GM18507 (cell line): ENCODE data around the gene CTNNBIP1.

Experiments
- DNase-seq: peaks from one replicate; pipeline ENCODE4 v3.0.0; 2011; ENCODE audit warnings: low read depth; ENCODE audit not compliant: insufficient read length; ENCODE audit errors: extremely low spot score
- FAIRE-seq: peaks from 2 replicates; lab custom pipeline; 2011; peaks lifted over from hg19 to GRCh38; lab: Jason Lieb, UNC

The CTNNBIP1 gene

DNA sequence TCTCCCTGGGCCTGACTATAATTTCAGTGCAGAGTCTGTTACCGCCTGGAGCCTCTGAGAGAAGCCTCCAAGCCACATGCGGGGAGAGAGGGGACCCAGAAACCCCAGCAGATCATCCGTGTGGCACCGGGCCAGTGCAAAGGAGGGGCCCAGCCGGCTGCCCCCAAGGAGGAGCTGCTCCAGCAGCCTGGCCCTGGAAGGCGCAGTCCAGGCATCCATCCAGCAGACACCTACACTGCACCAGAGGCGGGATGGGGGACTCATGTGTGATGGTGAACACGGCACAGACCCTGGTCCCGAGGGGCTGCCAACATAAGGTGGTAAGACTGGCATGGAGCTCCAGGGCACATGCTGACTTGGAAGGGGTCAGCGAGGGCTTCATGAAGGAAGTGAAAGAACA lies 46.7 kb downstream of the CTNNBIP1 start:
- DNase-seq, result no peak
- no peak for FAIRE-seq

- FAIRE-seq, result no peak
- no peak for DNase-seq
Observed at GRCh38 chr1:9861360-9861759, 48.7 kb downstream of the CTNNBIP1 start.

DNA sequence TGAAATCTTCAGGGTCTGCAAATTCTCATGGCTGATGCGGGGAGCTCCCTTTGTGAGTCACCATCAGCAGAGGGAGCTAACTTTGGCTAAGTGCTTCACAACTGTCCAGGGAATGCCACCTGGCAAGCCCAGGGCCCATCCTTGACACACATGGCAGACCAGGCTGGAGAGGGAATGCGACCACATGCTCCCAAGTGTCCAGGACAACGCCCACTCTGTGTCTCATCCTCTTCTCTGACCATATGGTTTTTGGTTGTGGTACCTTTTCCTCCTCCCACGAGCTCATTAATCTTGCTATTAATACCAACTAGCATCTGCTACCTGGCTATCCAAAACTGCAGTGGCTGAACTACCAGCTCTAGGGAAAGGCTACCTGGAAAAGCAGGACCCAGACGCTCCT lies 49.2 kb downstream of the CTNNBIP1 start:
- FAIRE-seq, result no peak
- DNase-seq, result no peak

DNA sequence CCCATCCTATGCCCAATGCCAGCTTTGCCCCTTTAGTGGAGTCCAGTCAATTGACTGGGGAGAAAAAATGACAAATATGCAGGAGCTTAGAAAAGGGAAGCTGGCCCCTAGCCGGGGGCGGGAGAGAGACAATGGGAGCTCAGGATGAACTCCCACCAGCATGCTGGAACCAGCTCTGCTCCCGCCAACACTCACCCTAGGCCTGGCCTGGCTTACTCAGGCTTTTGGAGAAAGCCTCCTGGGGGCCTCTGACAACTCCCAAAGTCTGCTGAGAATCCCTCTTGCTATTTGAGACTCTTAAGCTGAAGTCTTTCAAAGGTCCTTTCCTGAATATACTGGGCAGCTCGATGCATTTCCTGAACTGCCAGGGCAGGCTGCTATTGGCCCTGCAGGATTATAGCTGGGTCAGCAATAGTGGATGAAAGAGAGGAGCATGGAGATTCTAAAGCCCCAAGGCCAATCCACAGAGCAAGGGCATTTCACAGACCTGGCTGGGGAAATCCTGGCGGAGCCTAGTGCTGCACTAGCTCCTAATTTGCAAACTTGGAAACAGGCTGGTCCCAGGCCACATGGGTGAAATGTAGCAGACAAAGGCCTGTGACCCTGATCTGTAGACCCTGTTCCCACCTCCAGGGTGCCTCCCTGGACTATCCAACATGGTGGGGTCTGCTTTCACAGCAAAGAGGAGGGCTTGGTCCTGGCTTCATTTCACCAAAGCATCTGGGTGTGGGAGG lies 50.6 kb downstream of the CTNNBIP1 start:
- no peak for DNase-seq
- no peak for FAIRE-seq

GRCh38 chr1:9858293-9859035 lies 51.6 kb downstream of the CTNNBIP1 start:
- DNase-seq (no peak), FAIRE-seq (no peak)

DNA sequence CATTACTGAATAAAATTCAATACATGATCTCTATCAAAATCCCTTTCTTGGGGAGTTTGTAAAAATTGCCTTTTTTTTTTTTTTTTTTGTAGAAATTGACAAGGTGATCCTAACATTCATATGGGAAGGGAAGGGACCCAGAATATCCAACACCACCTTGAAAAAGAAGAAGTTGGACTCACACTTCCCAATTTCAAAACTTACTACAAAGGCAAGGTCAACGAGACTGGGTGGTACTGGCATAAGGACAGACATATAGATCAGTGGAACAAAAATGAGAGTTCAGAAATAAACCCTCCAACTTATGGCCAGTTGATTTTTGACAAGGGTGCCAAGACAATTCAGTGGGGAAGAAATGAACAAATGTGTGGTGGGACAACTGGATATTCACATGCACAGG lies 54.9 kb downstream of the CTNNBIP1 start:
- DNase-seq, result no peak
- no peak for FAIRE-seq

GRCh38 chr1:9853249-9853595 lies 56.8 kb downstream of the CTNNBIP1 start:
- FAIRE-seq, result no peak
- DNase-seq, result no peak

GRCh38 chr1:9852410-9853248 lies 57.4 kb downstream of the CTNNBIP1 start:
- DNase-seq (no peak), FAIRE-seq (no peak)

- FAIRE-seq (no peak), DNase-seq (no peak)
Observed at GRCh38 chr1:9852004-9852403, 58.1 kb downstream of the CTNNBIP1 start.

GRCh38 chr1:9850442-9851162 lies 59.5 kb downstream of the CTNNBIP1 start:
- no peak for FAIRE-seq

GRCh38 chr1:9849691-9850441 lies 60.2 kb downstream of the CTNNBIP1 start:
- no peak for DNase-seq
- FAIRE-seq, result peak; percentile 69

More at GRCh38 chr1:9850442-9851162, 59.5 kb downstream of the CTNNBIP1 start:
- DNase-seq, result no peak

- FAIRE-seq (no peak), DNase-seq (no peak)
Observed at GRCh38 chr1:9848022-9848421, 62.0 kb downstream of the CTNNBIP1 start.

DNA sequence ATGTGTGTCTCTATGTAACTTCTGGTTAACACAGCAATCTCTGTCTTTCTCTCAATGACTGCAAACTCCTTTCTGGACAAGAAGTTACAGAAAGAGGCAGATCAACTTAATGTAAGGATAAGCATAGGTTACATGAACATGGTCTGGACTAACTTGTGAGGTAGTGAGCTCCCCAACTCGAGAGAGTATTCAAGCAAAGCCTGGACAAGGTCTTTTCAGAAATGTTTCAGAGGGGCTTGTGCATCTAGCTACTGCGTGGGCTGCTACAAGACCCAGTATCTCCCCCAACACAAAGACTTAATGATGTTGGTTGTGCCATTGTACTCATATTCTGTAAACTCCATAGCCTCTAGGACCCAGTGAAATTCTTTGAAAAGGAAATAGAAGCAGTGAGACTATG lies 62.8 kb downstream of the CTNNBIP1 start:
- DNase-seq (no peak), FAIRE-seq (no peak)

DNA sequence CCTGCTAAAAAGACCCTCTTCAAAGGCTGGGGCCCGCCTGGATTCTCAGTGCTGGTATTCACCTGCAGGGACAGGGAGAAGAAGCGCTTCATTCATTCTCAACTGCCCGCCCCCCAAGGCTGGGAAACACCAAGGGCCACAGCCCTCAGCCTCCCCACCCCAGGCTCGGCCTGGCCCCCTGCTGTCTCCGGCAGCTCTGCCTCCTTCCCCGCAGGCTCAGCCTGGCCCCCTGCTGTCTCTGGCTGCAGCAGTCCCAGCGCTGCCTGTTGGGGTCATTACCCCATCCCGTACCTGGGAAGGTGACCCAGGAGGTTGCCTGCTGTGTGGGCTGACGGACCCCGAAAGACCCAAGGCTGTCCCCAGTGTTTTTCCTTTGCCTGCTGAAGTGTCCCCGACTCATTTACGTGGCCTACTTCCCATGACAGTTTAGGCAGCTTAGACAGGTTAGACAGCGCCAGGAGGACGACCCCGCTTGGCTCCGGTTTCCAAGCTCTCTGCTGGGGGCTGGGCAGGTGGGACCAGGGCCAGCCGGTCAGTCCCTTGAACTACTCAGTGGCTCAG lies 63.4 kb downstream of the CTNNBIP1 start:
- FAIRE-seq (no peak), DNase-seq (no peak)

DNA sequence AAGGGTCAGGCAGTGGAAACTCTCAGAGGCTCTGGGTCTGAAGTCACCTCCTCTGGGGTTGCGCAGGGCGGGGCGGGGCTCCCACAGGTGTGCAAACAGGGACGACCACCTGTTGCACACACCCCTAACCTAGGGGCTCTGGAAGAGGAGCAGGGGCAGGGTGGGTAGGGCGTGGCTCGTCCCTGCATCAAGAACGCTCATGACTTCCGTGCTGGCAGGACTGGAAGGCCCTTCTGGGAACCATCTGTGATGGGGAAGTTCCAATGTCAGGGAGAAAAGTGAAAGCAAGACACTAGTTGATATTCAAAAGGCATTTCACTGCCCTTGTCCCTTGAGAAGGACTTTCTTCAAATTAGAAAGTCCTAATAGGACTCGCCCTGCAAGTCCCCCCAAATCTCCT lies 64.2 kb downstream of the CTNNBIP1 start:
- FAIRE-seq (no peak), DNase-seq (no peak)

- no peak for FAIRE-seq
- DNase-seq, result no peak
Observed at GRCh38 chr1:9844756-9845155, 65.3 kb downstream of the CTNNBIP1 start.

- no peak for FAIRE-seq
- no peak for DNase-seq
Observed at GRCh38 chr1:9844106-9844505, 66.0 kb downstream of the CTNNBIP1 start.

GRCh38 chr1:9843576-9843945 lies 66.5 kb downstream of the CTNNBIP1 start:
- DNase-seq, result no peak
- FAIRE-seq, result no peak
